ENCODE measurements around the gene PTN.

Gene PTN, protein sequence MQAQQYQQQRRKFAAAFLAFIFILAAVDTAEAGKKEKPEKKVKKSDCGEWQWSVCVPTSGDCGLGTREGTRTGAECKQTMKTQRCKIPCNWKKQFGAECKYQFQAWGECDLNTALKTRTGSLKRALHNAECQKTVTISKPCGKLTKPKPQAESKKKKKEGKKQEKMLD

DNA sequence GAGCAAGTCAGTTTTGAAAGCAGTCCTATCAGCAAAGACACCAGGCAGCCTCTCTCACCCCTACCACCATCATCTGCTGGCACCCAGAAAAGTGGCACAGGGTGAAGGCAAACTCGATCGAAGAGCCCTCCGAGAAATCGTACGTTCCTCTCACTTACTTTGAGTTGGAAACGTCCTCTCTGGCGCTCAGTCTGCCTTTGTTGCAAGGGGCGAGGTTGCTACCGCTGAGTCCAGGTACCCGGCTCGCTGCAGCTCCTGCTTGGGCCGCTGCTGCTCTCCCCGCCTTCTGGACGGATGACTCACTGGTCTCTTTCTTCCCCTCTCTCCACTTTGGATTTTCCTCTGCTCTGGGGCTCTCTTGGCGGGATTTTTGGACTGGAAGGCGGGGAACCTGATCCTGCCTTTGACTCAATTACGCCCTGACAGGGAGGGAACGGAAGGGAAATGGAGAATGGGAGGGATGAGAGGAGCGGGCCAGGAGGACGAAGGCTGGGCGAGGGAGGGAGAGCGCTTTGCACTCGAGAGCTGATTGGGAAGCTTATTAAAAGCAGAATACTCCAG, at the start of gene PTN:
PTN (minus strand) TSS at position 453 of the 561 bp plus-strand sequence. CDS start 88,760 bp downstream, outside the sequence.
- H3K36me3 ChIP-seq (ENCODE audit: control insufficient read depth in 2 of 2, insufficient read depth in 2 of 2, low read length in 2 of 2): no peaks in the 10 kb centered on the region
- no peaks in the 10 kb centered on the region for H3K9me3 ChIP-seq (ENCODE audit: control insufficient read depth in 2 of 2, low read length in 2 of 2)
- no peak within 1 kb of the TSS for H3K9ac ChIP-seq (ENCODE audit: low read depth in 1 of 2, low read length in 2 of 2)
- H3K4me1 ChIP-seq (ENCODE audit: control insufficient read depth in 2 of 2, insufficient read depth in 2 of 2, low read length in 2 of 2): no peaks in the 10 kb centered on the region
- H3K4me3 ChIP-seq (ENCODE audit: low read length in 2 of 2): peak within 1 kb of the TSS; percentile 57 to 67
- no peaks in the 10 kb centered on the region for H3K27me3 ChIP-seq (ENCODE audit: control insufficient read depth in 2 of 2, insufficient read depth in 2 of 2, low read length in 2 of 2)
- peak within 1 kb of the TSS in 1 of 2 donors; percentile 19 for H3K27ac ChIP-seq (ENCODE audit: low read depth in 2 of 2, low read length in 2 of 2)

DNA sequence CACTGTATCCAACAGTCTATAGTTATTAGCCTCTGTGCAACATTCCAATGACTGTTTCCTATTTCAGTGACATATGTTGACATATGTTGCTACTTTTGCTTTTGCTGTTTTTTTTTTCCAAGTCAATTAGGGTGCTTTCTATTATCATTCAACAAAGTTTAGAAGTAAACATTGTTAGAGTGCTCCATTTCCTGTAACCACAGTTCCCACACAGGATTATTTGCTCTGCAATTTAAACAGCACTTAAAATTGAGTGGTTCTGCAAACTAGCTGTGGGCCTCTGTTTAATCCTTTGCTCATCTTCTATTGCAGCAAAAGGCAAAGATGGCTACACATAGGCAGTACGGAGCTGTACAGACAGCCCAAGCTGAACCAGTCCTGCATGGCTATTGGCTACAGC, 46.5 kb upstream of the PTN start:
- Histone ChIP-seq H3K27me3 (ENCODE audit: control insufficient read depth in 2 of 2, insufficient read depth in 2 of 2, low read length in 2 of 2) (no peaks in the 10 kb centered on the region), H3K9me3 (ENCODE audit: control insufficient read depth in 2 of 2, low read length in 2 of 2) (no peaks in the 10 kb centered on the region), H3K27ac (ENCODE audit: low read depth in 2 of 2, low read length in 2 of 2) (no peak overlapping the region), H3K4me1 (ENCODE audit: control insufficient read depth in 2 of 2, insufficient read depth in 2 of 2, low read length in 2 of 2) (no peaks in the 10 kb centered on the region), H3K4me3 (ENCODE audit: low read length in 2 of 2) (no peak overlapping the region), H3K9ac (ENCODE audit: low read depth in 1 of 2, low read length in 2 of 2) (no peak overlapping the region), H3K36me3 (ENCODE audit: control insufficient read depth in 2 of 2, insufficient read depth in 2 of 2, low read length in 2 of 2) (no peaks in the 10 kb centered on the region)

DNA sequence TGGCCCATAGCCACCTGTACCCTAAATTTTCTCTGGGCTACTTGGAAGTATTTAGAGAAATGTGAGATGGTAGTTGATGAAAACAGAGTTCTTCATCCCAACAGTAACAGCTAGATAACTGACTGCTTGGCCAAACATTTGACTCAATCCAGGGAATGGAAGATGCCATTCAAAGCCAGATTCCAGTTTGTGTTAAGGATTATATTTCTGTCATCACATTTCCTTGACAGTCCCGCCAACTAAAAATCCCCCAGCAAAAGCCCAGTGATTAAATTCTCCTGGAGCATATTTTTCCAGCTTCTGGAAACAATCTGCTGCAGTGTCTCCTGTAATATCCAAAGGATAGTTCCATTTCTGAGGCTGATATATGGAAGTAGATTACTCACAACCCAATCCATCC, 45.4 kb upstream of the PTN start:
- no peaks in the 10 kb centered on the region for H3K4me1 ChIP-seq (ENCODE audit: control insufficient read depth in 2 of 2, insufficient read depth in 2 of 2, low read length in 2 of 2)
- H3K9me3 ChIP-seq (ENCODE audit: control insufficient read depth in 2 of 2, low read length in 2 of 2): no peaks in the 10 kb centered on the region
- no peaks in the 10 kb centered on the region for H3K27me3 ChIP-seq (ENCODE audit: control insufficient read depth in 2 of 2, insufficient read depth in 2 of 2, low read length in 2 of 2)
- no peaks in the 10 kb centered on the region for H3K36me3 ChIP-seq (ENCODE audit: control insufficient read depth in 2 of 2, insufficient read depth in 2 of 2, low read length in 2 of 2)
- H3K4me3 ChIP-seq (ENCODE audit: low read length in 2 of 2): no peak overlapping the region
- no peak overlapping the region for H3K27ac ChIP-seq (ENCODE audit: low read depth in 2 of 2, low read length in 2 of 2)
- no peak overlapping the region for H3K9ac ChIP-seq (ENCODE audit: low read depth in 1 of 2, low read length in 2 of 2)

DNA sequence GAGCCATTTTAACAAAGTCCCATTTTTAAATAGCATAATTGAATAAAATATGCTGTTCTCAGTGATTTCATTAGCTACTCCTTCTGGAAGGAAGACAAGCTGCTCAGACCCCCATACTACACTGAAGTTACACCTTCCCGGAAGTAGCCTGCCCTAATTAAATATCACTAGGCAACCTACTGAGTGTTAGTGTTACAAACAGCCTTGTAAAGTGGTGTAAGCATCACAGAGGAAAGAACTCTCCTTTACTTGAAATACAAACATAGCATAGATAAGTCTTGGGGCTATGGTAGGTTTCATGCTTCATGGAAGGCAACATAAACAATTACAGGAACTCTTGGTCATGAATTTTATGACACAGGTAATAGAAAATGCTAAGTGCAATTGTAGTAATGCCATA, 43.4 kb upstream of the PTN start:
- Histone ChIP-seq H3K27ac (ENCODE audit: low read depth in 2 of 2, low read length in 2 of 2) (no peak overlapping the region), H3K9me3 (ENCODE audit: control insufficient read depth in 2 of 2, low read length in 2 of 2) (no peaks in the 10 kb centered on the region), H3K4me3 (ENCODE audit: low read length in 2 of 2) (no peak overlapping the region), H3K9ac (ENCODE audit: low read depth in 1 of 2, low read length in 2 of 2) (no peak overlapping the region), H3K27me3 (ENCODE audit: control insufficient read depth in 2 of 2, insufficient read depth in 2 of 2, low read length in 2 of 2) (no peaks in the 10 kb centered on the region), H3K36me3 (ENCODE audit: control insufficient read depth in 2 of 2, insufficient read depth in 2 of 2, low read length in 2 of 2) (no peaks in the 10 kb centered on the region), H3K4me1 (ENCODE audit: control insufficient read depth in 2 of 2, insufficient read depth in 2 of 2, low read length in 2 of 2) (no peaks in the 10 kb centered on the region)

DNA sequence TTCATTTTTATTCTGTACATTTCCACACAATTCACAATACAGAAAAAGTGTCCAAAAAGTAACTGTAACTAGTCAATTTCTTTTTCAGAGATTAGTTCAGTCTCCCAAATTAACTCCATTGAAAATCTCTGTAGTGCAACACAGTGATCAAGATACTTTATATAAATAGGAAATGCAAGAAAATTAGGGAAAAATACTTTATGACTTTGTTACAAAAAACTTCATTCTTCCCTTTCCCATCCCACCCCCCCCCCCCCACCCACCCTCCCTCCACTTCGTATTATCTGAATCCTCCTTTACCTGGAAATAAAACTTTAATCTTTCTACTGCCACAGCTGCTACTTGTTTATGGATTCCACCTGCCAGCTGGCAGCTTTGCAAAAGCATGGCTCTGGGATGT, 37.5 kb upstream of the PTN start:
- H3K4me3 ChIP-seq (ENCODE audit: low read length in 2 of 2): no peak overlapping the region
- no peak overlapping the region for H3K9ac ChIP-seq (ENCODE audit: low read depth in 1 of 2, low read length in 2 of 2)
- H3K27me3 ChIP-seq (ENCODE audit: control insufficient read depth in 2 of 2, insufficient read depth in 2 of 2, low read length in 2 of 2): no peaks in the 10 kb centered on the region
- no peaks in the 10 kb centered on the region for H3K4me1 ChIP-seq (ENCODE audit: control insufficient read depth in 2 of 2, insufficient read depth in 2 of 2, low read length in 2 of 2)
- H3K9me3 ChIP-seq (ENCODE audit: control insufficient read depth in 2 of 2, low read length in 2 of 2): no peaks in the 10 kb centered on the region
- H3K36me3 ChIP-seq (ENCODE audit: control insufficient read depth in 2 of 2, insufficient read depth in 2 of 2, low read length in 2 of 2): no peaks in the 10 kb centered on the region
- H3K27ac ChIP-seq (ENCODE audit: low read depth in 2 of 2, low read length in 2 of 2): no peak overlapping the region

GRCh38 chr7:137373507-137373906, 30.0 kb upstream of the PTN start:
- H3K4me1 ChIP-seq (ENCODE audit: control insufficient read depth in 2 of 2, insufficient read depth in 2 of 2, low read length in 2 of 2): no peaks in the 10 kb centered on the region

DNA sequence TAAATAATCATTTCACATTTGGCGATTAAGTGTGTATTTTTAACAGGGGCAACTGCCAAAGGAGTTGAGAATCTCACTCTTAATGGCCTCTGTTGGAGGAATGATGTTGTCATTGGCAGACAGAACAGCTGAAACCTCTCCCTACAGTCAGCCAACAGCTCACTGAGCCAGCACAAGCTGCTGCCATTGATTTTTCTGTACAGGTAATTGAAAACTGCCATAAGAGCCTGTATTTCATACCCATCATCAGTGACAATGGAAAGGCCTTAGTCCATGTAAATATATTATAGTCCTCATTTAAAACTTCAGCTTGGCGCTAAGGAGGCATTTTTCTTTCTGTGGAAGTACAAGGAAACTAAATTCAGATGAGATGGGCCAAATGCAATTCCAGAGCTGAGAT, 28.1 kb upstream of the PTN start:
- no peak overlapping the region for H3K27ac ChIP-seq (ENCODE audit: low read depth in 2 of 2, low read length in 2 of 2)
- no peaks in the 10 kb centered on the region for H3K4me1 ChIP-seq (ENCODE audit: control insufficient read depth in 2 of 2, insufficient read depth in 2 of 2, low read length in 2 of 2)
- H3K36me3 ChIP-seq (ENCODE audit: control insufficient read depth in 2 of 2, insufficient read depth in 2 of 2, low read length in 2 of 2): no peaks in the 10 kb centered on the region
- no peaks in the 10 kb centered on the region for H3K27me3 ChIP-seq (ENCODE audit: control insufficient read depth in 2 of 2, insufficient read depth in 2 of 2, low read length in 2 of 2)
- H3K9ac ChIP-seq (ENCODE audit: low read depth in 1 of 2, low read length in 2 of 2): no peak overlapping the region
- no peaks in the 10 kb centered on the region for H3K9me3 ChIP-seq (ENCODE audit: control insufficient read depth in 2 of 2, low read length in 2 of 2)
- no peak overlapping the region for H3K4me3 ChIP-seq (ENCODE audit: low read length in 2 of 2)

More at GRCh38 chr7:137373507-137373906, 30.0 kb upstream of the PTN start:
- Histone ChIP-seq H3K27me3 (ENCODE audit: control insufficient read depth in 2 of 2, insufficient read depth in 2 of 2, low read length in 2 of 2) (no peaks in the 10 kb centered on the region), H3K4me3 (ENCODE audit: low read length in 2 of 2) (no peak overlapping the region), H3K36me3 (ENCODE audit: control insufficient read depth in 2 of 2, insufficient read depth in 2 of 2, low read length in 2 of 2) (no peaks in the 10 kb centered on the region), H3K9ac (ENCODE audit: low read depth in 1 of 2, low read length in 2 of 2) (no peak overlapping the region), H3K9me3 (ENCODE audit: control insufficient read depth in 2 of 2, low read length in 2 of 2) (no peaks in the 10 kb centered on the region), H3K27ac (ENCODE audit: low read depth in 2 of 2, low read length in 2 of 2) (no peak overlapping the region)

GRCh38 chr7:137366995-137367394, 23.5 kb upstream of the PTN start:
- Histone ChIP-seq H3K4me3 (ENCODE audit: low read length in 2 of 2) (no peak overlapping the region), H3K4me1 (ENCODE audit: control insufficient read depth in 2 of 2, insufficient read depth in 2 of 2, low read length in 2 of 2) (no peaks in the 10 kb centered on the region), H3K9ac (ENCODE audit: low read depth in 1 of 2, low read length in 2 of 2) (no peak overlapping the region), H3K36me3 (ENCODE audit: control insufficient read depth in 2 of 2, insufficient read depth in 2 of 2, low read length in 2 of 2) (no peaks in the 10 kb centered on the region), H3K27ac (ENCODE audit: low read depth in 2 of 2, low read length in 2 of 2) (no peak overlapping the region), H3K9me3 (ENCODE audit: control insufficient read depth in 2 of 2, low read length in 2 of 2) (peaks cover 0 to 2% of the 10 kb centered on the region in 2 donors), H3K27me3 (ENCODE audit: control insufficient read depth in 2 of 2, insufficient read depth in 2 of 2, low read length in 2 of 2) (no peaks in the 10 kb centered on the region)

DNA sequence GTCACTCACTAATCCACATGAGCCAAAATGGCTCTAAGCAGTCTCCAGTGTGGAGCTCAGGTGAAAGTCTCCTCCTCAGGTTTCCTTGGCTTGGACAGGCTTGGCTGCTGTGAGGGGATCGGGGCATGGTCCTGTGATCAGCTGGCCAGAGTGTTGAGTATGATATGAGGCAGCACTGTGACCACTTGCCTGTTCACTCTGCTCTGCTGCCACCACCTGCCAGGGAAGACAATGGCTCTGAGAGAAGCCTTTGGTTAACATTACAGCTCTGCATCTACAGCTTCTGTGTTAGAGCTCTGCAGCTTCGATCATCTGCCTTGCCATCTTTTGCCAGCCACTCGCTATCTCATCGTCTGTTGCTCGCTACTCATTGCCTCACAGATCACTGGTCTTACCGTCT, 20.1 kb upstream of the PTN start:
- H3K9ac ChIP-seq (ENCODE audit: low read depth in 1 of 2, low read length in 2 of 2): no peak overlapping the region
- peaks cover 0 to 2% of the 10 kb centered on the region in 2 donors for H3K9me3 ChIP-seq (ENCODE audit: control insufficient read depth in 2 of 2, low read length in 2 of 2)
- H3K4me1 ChIP-seq (ENCODE audit: control insufficient read depth in 2 of 2, insufficient read depth in 2 of 2, low read length in 2 of 2): no peaks in the 10 kb centered on the region
- H3K27ac ChIP-seq (ENCODE audit: low read depth in 2 of 2, low read length in 2 of 2): no peak overlapping the region
- no peak overlapping the region for H3K4me3 ChIP-seq (ENCODE audit: low read length in 2 of 2)
- no peaks in the 10 kb centered on the region for H3K36me3 ChIP-seq (ENCODE audit: control insufficient read depth in 2 of 2, insufficient read depth in 2 of 2, low read length in 2 of 2)
- H3K27me3 ChIP-seq (ENCODE audit: control insufficient read depth in 2 of 2, insufficient read depth in 2 of 2, low read length in 2 of 2): no peaks in the 10 kb centered on the region

GRCh38 chr7:137360087-137360679, 16.6 kb upstream of the PTN start:
- Histone ChIP-seq H3K27ac (ENCODE audit: low read depth in 2 of 2, low read length in 2 of 2) (no peak overlapping the region), H3K27me3 (ENCODE audit: control insufficient read depth in 2 of 2, insufficient read depth in 2 of 2, low read length in 2 of 2) (no peaks in the 10 kb centered on the region), H3K9ac (ENCODE audit: low read depth in 1 of 2, low read length in 2 of 2) (no peak overlapping the region), H3K36me3 (ENCODE audit: control insufficient read depth in 2 of 2, insufficient read depth in 2 of 2, low read length in 2 of 2) (no peaks in the 10 kb centered on the region), H3K4me3 (ENCODE audit: low read length in 2 of 2) (no peak overlapping the region), H3K9me3 (ENCODE audit: control insufficient read depth in 2 of 2, low read length in 2 of 2) (peaks cover 0 to 2% of the 10 kb centered on the region in 2 donors), H3K4me1 (ENCODE audit: control insufficient read depth in 2 of 2, insufficient read depth in 2 of 2, low read length in 2 of 2) (no peaks in the 10 kb centered on the region)
